Transverse colon (tissue), 4 donors: ENCODE measurements around the gene CNMD.

ENCODE experiments used
- EP300 ChIP-seq: sonication (generic); formaldehyde crosslinking; IDR thresholded peaks from one replicate; pipeline ENCODE4 v1.6.1; 2017; ENCODE audit warnings: antibody characterized with exemption, low read depth
- POLR2A ChIP-seq: fragments of 450-650 bp; IDR thresholded peaks from one replicate; pipeline ENCODE4 v1.6.1; 2016; ENCODE audit warnings: antibody characterized with exemption, mild to moderate bottlenecking, moderate library complexity
- POLR2AphosphoS5 ChIP-seq, 3 donors: sonication (generic); formaldehyde crosslinking; IDR thresholded peaks; one replicate each; pipeline ENCODE4 v1.6.1; 2016; ENCODE audit warnings: antibody characterized with exemption in 3 of 3
- TF ChIP-seq, protein P1 (sequence below), 5 experiments: fragments of 200-600 bp in 3 of 5; fragments of 450-650 bp in 2 of 5; sonication (generic) in 3 of 5; IDR thresholded peaks; 1 replicate in 2 of 5; 2 replicates in 3 of 5; pipeline ENCODE4 v1.5.1; 2016 to 2017; ENCODE audit warnings: antibody characterized with exemption in 5 of 5, inconsistent platforms in 3 of 5, mild to moderate bottlenecking in 2 of 5, moderate library complexity in 1 of 5

DNA sequence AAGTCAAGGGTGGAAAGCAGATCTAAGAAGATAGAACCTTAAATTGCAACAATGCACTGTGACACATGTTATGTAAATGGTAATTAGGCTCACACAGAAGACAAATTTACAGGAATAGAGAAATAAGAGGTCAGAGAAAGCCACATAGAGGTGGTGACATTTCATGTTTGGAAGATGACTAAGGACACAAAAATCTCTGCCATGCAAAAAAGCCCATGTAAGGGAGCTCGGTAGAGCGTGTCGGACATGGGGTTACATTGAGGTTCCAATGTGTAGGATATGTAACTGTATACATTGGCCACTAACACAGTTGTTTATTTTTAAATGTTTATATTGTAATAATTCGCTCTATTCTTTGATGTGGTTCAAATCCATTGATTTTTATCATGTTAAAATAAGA is 53.2 kb downstream of the CNMD start:
- TF ChIP-seq, protein P1, sequence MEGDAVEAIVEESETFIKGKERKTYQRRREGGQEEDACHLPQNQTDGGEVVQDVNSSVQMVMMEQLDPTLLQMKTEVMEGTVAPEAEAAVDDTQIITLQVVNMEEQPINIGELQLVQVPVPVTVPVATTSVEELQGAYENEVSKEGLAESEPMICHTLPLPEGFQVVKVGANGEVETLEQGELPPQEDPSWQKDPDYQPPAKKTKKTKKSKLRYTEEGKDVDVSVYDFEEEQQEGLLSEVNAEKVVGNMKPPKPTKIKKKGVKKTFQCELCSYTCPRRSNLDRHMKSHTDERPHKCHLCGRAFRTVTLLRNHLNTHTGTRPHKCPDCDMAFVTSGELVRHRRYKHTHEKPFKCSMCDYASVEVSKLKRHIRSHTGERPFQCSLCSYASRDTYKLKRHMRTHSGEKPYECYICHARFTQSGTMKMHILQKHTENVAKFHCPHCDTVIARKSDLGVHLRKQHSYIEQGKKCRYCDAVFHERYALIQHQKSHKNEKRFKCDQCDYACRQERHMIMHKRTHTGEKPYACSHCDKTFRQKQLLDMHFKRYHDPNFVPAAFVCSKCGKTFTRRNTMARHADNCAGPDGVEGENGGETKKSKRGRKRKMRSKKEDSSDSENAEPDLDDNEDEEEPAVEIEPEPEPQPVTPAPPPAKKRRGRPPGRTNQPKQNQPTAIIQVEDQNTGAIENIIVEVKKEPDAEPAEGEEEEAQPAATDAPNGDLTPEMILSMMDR (IDR thresholded peaks at IDR 0.05): no peak
- TF ChIP-seq EP300 (no peak), POLR2AphosphoS5 (IDR thresholded peaks at IDR 0.05) (no peak), POLR2A (no peak)
